NCI-H345 treated with DMSO at 0.1 percent for 48 hours (cell line): ENCODE results near the gene AMMECR1.
"Not testable (repeated sequence)": the region's sequence is repeated elsewhere in the genome, so short reads cannot be mapped to it uniquely, and the experiment has no call there.

Experiments used
- DNase-seq: peaks from one replicate; lab custom pipeline; 2025; ENCODE audit not compliant: unreplicated experiment; lab: John Stamatoyannopoulos, UW

The AMMECR1 gene

DNA sequence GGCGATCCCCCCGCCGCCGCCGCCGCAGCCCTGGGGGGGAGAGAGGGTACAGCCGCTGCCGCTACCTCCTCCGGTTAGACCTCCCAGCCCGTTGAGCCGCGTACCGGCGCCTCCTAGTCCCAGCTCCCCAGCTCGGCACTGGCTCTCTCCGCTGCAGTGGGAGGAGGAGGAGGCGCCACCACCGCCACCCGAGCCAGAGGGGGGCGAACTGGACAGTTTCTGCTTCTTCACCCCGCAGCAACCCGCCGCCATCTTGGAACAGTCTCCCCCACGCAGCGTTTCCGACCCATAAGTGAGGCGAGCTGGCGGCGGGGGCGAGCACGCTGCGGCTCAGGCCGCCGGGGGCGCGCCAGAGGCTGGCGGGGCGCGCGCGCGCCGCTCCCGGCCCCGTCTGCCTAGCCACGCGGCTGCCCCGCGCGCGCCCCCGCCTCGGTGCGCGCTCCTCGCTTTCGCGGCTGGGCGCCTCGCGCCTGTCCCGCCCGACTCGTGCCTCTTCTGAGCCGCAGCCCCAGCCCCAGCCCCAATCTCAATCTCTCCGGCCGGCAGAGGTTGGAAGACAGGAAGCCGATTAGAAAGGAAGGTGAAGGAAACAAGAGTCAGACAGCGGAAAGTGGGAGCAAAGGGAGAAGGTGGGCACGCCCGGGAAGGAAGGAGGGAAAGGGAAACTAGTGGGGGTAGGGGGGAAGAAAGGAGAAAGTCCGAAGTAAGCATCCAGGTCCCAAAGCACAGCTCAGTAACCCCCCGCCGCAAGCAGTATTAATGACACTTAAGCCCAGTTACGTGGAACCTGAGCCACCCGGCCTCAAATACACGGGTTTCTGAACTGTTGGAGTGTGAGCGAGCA, at the start of gene AMMECR1:
Gene AMMECR1 (minus strand): TSS at position 266 of the 844 bp plus-strand sequence. CDS start 14 bp downstream, at position 252.
- peak; percentile 46 for DNase-seq

DNA sequence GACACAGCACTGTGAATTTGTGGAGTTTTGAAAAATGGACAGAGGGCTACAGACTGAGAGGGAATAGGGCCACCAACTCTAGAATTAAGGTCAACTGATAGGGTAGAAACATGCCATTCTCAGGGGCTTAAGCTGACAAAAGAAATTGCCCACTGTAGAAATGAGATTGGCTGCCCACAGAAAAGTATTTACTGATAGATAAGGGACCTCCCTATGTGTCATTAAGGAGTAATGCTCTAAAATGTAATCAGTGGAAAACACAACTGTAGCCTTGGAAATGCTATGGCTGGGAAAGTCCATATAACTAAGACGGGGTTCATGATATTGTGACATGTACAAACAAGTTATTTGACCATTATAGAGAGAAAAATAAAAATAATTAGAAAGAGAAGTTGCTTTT, 45.4 kb upstream of the AMMECR1 start:
- no peak for DNase-seq

DNA sequence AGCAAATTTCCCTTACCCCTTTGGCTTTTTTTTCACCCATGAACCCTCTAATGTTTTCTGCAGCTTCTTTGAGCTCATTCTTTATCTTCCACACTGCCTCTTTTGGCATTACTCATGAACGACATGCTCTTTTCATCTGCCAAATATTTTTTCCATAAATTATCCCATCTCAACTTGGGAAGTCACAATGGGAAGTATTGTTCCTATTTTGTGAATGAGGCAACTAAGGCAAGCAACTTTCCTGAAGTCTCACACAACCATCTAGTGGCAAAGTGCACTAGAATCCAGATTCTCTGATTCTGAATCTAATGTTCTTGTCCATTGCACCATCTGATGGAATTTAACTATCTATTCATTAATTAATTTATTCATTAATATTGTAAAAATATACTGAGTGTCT, 41.4 kb upstream of the AMMECR1 start:
- no peak for DNase-seq

DNA sequence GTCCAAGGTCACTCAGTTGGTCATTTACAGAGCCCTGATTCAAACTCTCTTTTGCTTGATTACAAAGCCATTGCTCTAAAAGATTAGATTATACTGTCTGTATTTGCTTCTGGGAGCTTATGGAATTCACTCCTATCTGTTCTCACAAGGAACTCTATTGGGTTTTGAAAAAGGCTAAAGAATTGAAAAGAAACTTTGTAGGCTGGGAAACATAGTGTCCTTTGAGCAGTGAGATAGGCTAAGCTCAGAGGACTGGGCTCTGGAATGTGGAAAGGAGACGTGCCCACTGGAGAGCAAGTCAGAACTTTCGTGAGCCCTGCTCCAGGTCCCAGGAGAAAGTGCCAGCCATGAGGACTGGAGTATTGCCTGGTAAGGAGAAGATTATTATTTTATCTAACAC, 40.7 kb upstream of the AMMECR1 start, which contains the start of gene RTL9:
Gene RTL9 (plus strand): TSS at position 301 of the 400 bp plus-strand sequence. CDS start 91,770 bp downstream, outside the sequence.
- no peak for DNase-seq

DNA sequence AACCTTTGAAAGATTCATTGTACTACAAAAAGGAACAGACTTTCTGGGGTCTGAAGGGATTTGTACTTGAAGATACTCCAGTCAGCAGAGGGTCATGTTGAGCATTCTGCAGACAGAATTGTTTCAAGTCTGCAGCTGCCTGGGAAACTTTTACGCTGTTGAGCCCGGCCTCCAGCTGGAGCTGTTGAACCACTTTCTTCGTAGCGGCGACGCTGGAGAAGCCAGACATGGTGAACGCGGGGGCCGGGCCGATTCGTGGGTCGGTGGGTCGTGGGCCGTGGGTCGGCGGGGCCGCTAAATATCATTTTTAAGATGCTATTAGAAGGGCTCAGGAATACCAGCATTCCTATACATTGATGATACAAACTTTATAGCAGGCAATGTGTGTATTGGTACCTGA, 28.8 kb upstream of the AMMECR1 start:
- DNase-seq: no peak

DNA sequence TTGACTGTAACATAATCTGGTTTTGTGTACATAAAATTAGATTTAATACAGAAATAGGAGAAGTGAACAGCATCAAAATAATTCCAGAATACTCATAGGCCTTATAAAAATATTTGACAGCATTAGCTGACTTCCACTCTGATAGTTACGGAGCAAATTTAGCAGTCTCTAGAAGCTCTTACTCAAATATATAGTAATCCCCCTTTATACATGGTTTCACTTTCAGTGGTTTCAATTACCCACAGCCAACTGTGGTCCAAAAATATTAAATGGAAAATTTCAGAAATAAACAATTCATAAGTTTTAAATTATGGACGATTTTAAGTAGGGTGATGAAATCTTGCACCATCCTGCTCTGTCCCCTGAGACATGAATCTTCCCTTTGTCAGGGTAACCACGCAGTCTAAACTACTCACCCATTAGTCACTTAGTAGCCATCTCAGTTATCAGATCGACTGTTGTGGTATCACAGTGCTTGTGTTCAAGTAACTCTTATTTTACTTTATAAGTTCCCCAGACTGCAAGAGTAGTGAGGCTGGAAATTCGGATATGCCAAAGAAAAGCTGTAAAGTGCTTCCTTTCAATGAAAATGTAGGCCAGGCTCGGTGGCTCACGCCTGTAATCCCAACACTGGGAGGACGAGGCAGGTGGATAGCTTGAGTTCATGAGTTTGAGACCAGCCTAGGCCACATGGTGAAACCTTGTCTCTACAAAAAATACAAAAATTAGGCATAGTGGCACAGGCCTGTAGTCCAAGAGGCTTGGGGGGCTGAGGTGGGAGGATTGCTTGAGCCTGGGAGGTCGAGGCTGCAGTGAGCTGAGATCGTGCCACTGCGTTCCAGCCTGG, 23.5 kb upstream of the AMMECR1 start:
- DNase-seq: no peak

DNA sequence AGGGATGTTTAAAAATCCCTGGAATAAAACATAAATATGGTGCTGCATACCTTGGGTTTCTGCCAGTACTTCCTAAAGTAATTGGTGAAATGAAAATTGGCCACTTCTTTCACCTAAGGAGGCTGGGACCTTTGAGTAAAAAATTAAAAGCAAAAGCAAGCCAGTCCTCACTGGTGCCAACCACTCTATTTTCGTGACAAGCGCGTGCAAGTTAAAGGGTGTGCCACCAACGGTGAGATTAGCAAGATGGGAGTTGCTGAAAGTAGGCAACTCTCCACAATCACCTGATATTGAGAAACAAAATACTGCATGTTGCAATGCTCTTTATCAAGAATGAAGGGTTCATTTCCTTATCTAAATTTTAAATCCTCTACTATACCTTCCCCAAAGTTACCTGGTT, 21.1 kb upstream of the AMMECR1 start:
- no peak for DNase-seq

DNA sequence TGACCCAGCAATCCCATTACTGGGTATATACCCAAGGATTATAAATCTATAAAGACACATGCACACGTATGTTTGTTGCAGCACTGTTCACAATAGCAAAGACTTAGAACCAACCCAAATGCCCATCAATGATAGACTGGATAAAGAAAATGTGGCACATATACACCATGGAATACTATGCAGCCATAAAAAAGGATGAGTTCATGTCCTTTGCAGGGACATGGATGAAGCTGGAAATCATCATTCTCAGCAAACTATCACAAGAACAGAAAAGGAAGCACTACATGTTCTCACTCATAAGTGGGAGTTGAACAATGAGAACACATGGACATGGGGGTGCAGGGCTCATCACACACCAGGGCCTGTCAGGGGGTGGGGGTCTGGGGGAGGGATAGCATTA, 15.6 kb upstream of the AMMECR1 start:
- not testable (repeated sequence) for DNase-seq

DNA sequence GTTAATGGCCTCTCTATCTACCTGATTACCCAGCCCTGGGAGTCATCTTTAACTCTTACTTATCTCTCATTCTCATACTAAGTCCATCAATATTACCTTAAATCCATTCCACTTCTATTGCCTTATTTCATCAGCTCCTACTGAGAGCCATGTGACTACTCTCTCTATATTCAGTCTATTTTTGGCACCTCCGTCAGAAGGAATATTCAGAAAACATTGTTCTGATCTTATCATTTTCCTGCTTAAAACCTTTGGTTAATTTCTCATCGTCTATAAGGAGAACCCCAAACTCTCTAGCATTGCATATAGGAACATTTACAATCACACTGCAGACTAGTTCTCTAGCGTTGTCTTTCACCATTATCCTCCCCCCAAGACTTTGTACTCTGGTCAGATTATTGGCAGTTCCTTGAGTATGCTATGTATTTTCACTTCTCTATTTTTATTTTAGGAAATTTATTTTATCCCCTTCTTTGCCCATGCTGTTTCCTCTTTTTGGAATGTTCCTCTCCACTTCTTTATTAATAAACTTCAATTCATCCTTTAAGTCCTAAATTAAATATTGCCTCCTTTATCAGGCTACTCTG, 13.7 kb upstream of the AMMECR1 start:
- no peak for DNase-seq

DNA sequence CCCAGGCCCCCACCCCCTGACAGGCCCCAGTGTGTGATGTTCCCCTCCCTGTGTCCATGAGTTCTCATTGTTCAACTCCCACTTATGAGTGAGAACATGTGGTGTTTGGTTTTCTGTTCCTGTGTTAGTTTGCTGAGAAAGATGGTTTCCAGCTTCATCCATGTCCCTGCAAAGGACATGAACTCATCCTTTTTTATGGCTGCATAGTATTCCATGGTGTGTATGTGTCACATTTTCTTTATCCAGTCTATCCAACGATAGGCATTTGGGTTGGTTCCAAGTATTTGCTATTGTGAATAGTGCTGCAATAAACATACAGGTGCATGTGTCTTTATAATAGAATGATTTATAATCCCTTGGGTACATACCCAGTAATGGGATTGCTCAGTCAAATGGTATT, 10.7 kb upstream of the AMMECR1 start:
- not testable (repeated sequence) for DNase-seq

DNA sequence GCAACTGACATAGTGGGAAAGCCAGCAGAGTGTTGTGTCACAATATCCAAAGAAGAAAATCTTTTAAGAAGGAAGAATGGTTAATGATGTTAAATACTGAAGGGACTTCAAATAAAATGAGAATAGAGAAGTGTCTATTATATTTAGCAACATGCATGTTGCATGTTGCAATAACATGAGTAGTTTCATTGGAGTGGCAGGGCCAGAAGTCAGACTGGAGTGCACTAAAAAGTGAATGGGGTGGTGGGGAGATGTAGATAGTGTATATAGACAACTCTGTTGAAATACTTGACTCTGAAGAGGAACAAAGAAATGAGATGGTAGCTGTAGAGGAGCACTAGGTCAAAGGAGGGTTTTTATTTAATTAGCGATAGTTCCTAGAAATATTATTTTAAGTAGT, 9.5 kb upstream of the AMMECR1 start:
- DNase-seq: no peak

DNA sequence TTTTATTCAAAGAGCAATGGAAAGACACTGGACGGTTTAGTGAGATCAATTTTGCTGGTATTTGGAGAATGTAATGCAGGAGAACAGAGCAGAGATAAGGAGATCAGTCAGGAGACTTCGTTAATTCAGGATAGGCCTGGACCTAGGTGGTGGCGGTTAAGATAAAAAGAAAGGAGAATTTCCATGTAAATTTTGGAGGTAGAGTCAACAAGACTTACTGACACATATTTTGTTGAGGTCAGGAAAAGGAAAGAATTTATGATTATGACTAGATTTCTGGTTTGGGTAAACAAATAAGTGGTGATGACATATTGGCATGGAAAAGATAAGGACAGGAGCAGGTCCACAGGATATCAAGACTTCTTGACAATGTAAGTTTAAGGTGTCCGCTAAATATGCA, 8.8 kb upstream of the AMMECR1 start:
- DNase-seq: no peak

DNA sequence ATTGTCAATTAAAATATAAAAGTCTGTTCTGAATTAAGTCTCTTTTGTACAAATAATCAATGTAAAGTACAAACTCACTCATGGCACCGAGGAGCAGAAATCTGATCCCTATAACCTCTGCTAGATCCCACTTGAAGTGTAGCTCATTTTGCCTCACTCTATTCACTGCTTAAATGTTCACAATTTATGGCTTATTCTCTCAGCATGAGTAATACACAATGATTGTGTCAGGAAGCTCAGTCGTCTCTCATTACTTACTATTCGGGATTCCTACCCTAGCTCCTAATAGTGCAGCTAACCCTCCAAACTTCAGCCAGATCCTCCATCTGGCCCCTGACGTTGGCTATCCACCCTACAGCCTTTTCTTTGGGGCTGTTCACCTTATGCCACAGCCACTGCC, 4.7 kb upstream of the AMMECR1 start:
- DNase-seq: peak; percentile 21

DNA sequence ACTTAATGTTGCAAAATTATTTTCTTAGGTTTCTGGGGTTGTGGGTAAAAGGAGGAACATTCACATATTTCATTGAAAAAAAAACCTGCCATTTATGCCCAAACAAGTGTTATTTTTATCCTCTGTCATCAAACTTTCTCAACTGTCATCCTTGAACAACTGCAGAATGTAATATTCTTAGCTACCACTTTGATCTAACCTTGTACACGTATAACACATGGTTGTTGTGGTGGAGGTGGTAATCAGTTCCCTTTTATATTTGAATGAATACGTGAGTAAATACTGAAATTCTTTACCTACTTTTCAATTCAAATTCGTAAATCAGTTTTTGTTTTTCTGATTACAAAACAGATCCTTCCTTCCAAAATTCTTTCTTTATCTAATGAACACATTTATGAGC, 3.8 kb upstream of the AMMECR1 start:
- DNase-seq: no peak

DNA sequence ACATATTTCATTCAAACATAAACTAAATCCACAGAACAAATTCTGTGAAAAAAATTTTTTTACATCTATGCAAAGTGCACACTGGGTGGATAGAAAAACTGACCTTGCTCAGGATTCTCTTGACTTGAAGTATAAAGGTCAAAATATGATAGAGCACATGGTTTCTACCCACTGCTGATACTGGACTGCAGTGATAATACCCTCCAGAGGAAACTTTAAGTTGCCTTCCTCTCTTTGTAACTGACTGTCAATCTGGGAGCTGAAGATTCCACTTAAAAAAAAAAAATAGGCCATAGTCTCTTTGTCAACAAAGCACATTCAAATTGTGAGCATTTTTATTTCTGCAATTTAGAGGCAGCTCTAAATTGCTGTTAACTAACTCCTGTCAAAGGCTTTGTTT, 3.2 kb upstream of the AMMECR1 start:
- no peak for DNase-seq

DNA sequence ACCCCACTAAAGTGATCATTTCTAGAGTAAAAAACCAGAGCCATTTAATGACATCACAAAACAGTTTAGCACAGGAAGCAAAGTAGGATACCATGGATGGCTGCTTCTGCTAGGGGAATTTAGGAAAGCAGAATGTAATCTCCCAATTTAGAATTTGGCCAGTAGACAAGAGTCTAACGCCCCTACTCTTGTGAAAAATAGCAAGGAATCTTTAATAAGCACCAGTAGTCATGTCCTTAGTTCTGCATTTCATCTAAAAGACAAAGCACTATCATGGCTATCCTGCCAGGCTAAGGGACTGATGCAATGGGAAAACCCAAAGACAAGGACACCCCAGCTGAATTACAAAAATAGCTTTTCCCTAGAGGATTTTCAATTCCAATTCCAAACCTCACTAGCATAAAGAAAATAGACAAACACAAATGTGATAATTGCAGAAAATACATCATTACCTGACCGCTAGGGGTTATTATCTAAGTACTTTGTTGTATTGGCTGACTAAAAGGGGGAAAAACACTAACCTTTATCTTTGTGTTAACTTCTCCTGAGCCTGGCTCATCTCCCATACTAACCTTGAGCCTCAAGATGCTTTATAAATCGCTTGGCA, 2.6 kb upstream of the AMMECR1 start:
- no peak for DNase-seq

DNA sequence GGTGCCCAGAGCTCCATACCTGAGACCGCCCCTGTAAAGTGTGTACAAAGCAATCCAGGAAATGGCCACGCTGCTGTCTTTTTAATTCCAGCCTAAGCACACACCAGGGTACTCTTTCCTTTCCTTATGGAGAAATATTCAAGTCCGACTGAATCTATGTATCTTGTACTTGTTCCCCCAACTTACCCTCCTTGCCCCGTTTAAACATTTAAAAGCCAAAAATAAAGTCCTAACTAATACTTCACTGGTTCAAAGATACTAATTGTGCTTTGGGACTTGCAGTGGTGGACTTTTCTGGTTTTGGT, 731 bp upstream of the AMMECR1 start:
- no peak for DNase-seq

DNA sequence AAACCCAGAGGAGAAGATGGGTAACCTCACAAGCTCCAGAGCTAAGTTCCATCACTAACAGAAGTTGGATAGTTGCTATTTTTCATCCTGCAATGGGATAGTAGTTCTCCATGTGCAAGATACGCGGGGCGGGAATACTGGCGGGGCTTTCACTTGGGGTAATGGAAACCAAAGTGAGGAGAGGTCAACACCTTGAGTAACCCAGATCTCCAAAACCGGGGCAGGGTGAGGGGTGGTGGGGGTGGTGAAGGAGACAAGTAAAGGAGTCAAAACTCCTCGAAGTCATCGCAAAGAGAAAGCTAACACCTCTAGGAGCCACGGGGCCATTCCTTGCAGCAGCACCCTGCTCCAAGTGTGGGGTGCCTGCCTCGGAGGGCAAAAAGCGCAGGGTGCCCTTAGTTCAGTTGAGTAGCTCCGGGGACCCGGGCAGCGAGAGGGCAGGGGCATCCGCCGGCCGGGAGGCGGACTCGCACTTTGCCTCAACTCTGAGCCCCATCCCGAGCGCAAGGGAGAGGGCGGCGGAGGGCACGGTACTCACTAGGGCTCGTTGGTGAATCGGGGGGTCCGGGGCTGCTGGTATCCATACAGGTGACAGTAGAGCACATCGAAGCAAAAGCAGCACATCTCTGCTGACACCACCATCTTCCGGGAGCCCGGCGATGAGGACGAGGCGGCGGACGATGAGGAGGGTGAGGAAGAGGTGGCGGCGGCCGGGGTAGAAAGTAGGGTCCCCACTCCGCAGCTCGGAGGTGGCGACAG, 645 bp downstream of the AMMECR1 start:
- peak; percentile 9 for DNase-seq

DNA sequence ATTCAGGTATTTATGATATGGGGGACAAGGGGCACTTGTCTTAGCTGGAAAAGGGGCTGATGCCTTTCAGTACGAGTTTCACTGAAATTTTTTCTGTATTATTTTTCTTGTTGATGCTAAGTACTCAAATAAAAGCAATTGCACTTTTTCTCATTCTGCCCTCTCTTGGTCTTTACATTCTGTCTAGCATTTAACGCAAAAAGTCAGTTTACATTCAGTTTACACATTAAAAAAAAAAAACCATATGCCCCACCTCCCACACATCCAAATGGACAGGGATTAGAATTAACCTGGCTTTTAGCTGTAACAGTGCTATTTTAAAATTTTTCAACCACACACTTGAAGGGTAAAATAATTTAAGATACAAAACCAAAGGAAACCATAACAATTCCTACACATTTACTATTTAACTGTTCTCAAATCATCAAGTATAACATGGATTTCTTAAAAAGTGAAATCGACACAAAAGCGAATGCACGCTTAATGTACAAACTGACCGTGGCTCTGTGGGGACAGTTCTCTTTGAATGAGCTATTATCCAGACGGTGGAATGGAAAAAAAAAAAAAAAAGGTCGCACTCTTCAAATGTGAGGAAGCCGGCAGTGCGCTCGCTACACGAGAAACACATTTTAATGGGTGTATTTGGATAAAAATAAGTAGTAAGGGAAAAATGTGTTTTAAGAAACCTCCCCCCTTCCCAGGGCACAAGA, 1.4 kb downstream of the AMMECR1 start:
- DNase-seq: no peak

DNA sequence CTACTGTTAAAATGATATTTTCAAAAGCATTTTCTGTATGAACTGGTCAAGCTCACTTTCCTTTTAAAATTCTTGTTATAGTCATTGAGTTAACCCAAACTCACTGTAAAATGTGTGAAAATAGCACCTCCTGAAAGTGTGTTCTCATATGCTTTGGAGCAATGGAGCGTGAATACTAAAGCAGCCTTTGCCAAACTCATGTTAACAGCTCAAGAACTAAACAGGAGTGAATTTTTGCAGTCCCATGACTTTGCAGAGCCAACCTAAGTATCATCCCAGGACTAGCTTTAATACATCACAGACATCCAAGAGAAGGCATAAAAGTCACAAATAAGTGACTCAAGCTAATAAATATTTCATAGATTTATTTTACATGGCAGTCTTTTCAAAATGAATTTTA, 2.3 kb downstream of the AMMECR1 start:
- DNase-seq: no peak
